HepG2 (cell line): ENCODE data around the gene GLRX5. TPM values are rescaled to one million over a fixed set of nuclear protein-coding genes. Genes with fewer than 3 reads are reported as not detected.

Source experiments
- ATF7-NPFF ChIP-seq: sonication (generic); formaldehyde crosslinking; IDR thresholded peaks from 2 replicates; pipeline ENCODE4 v1.8.1; 2023; ENCODE audit warnings: mild to moderate bottlenecking, low read depth, missing genetic modification reagents, moderate library complexity
- BRF2 ChIP-seq: sonication (generic); formaldehyde crosslinking; IDR thresholded peaks from 2 replicates; pipeline ENCODE4 v1.8.1; 2022; ENCODE audit warnings: mild to moderate bottlenecking, missing genetic modification reagents
- CSRNP2 ChIP-seq: sonication (generic); formaldehyde crosslinking; conservative IDR thresholded peaks from 2 replicates; pipeline ENCODE4 v1.8.0; 2022; ENCODE audit warnings: low read depth, missing genetic modification reagents
- ESRRA ChIP-seq: sonication (generic); formaldehyde crosslinking; IDR thresholded peaks from 2 replicates; pipeline ENCODE4 v1.5.1; 2020; ENCODE audit warnings: mild to moderate bottlenecking, low read depth, missing genetic modification reagents
- GFI1 ChIP-seq: sonication (generic); formaldehyde crosslinking; IDR thresholded peaks from 2 replicates; pipeline ENCODE4 v1.5.0; 2020; ENCODE audit warnings: missing genetic modification reagents, mild to moderate bottlenecking, borderline replicate concordance
- HINFP ChIP-seq: sonication (generic); formaldehyde crosslinking; IDR thresholded peaks from 2 replicates; pipeline ENCODE4 v1.4.0; 2020; ENCODE audit warnings: low read depth, mild to moderate bottlenecking, missing genetic modification reagents
- HOMEZ ChIP-seq: IDR thresholded peaks from 2 replicates; pipeline ENCODE4 v1.6.1; 2016; ENCODE audit warnings: low read depth
- IRF9 ChIP-seq: sonication (generic); formaldehyde crosslinking; IDR thresholded peaks from 2 replicates; pipeline ENCODE4 v1.8.0; 2022; ENCODE audit warnings: missing genetic modification reagents, mild to moderate bottlenecking, borderline replicate concordance
- KDM2A ChIP-seq: sonication (generic); formaldehyde crosslinking; IDR thresholded peaks from 2 replicates; pipeline ENCODE4 v1.4.0; 2020; ENCODE audit warnings: low read depth, missing genetic modification reagents, borderline replicate concordance
- KLF12 ChIP-seq: sonication (generic); formaldehyde crosslinking; IDR thresholded peaks from 2 replicates; pipeline ENCODE4 v1.4.0; 2020; ENCODE audit warnings: missing genetic modification reagents, borderline replicate concordance
- MXI1 ChIP-seq: IDR thresholded peaks from 3 replicates; pipeline ENCODE4 v1.6.1; 2012; ENCODE audit warnings: low read depth, low read length, inconsistent platforms, borderline replicate concordance
- NCOA2 ChIP-seq: sonication (generic); formaldehyde crosslinking; IDR thresholded peaks from 2 replicates; pipeline ENCODE4 v1.8.0; 2022; ENCODE audit warnings: inconsistent platforms
- NFE2L1 ChIP-seq: sonication (generic); formaldehyde crosslinking; IDR thresholded peaks from 2 replicates; pipeline ENCODE4 v1.4.0; 2020; ENCODE audit warnings: missing genetic modification reagents, mild to moderate bottlenecking, borderline replicate concordance
- RCOR2 ChIP-seq: IDR thresholded peaks from 2 replicates; pipeline ENCODE4 v1.6.1; 2016; ENCODE audit warnings: missing biosample characterization, missing genetic modification reagents
- SP5 ChIP-seq: IDR thresholded peaks from 2 replicates; pipeline ENCODE4 v1.6.1; 2016; ENCODE audit warnings: low read depth, borderline replicate concordance
- SRSF9 ChIP-seq: fragments of 200-400 bp; formaldehyde crosslinking; IDR thresholded peaks from 2 replicates; pipeline ENCODE4 v1.6.1; 2018; ENCODE audit warnings: borderline replicate concordance, mild to moderate bottlenecking, low read depth, low read length; ENCODE audit not compliant: insufficient read depth, poor library complexity, severe bottlenecking
- YEATS4 ChIP-seq: sonication (generic); formaldehyde crosslinking; IDR thresholded peaks from 2 replicates; pipeline ENCODE4 v1.4.0; 2020; ENCODE audit warnings: missing genetic modification reagents, borderline replicate concordance
- ZBTB7A ChIP-seq: sonication (generic); formaldehyde crosslinking; IDR thresholded peaks from 2 replicates; pipeline ENCODE4 v1.8.0; 2022; ENCODE audit warnings: mild to moderate bottlenecking, missing genetic modification reagents
- ZNF232 ChIP-seq: sonication (generic); formaldehyde crosslinking; IDR thresholded peaks from 2 replicates; pipeline ENCODE4 v1.4.0; 2020; ENCODE audit warnings: missing genetic modification reagents, borderline replicate concordance
- ZNF343 ChIP-seq: sonication (generic); formaldehyde crosslinking; IDR thresholded peaks from 2 replicates; pipeline ENCODE4 v1.4.0; 2020; ENCODE audit warnings: mild to moderate bottlenecking, missing genetic modification reagents
- ZNF724P ChIP-seq: sonication (generic); formaldehyde crosslinking; IDR thresholded peaks from 2 replicates; pipeline ENCODE4 v1.8.0; 2022; ENCODE audit warnings: missing genetic modification reagents, borderline replicate concordance
- ZNF839 ChIP-seq: sonication (generic); formaldehyde crosslinking; IDR thresholded peaks from 2 replicates; pipeline ENCODE4 v1.4.0; 2020; ENCODE audit warnings: missing genetic modification reagents, mild to moderate bottlenecking, borderline replicate concordance
- polyA plus RNA-seq, 8 experiments: library from polyadenylated mRNA; depleted of rRNA in 3 of 8; stranded (reverse) in 7 of 8; unstranded in 1 of 8; fragments of >200 nt; fragmentation: Illumina TruSeq in 4 of 8; extraction: Trizol in 4 of 8; gene quantifications; 2 replicates each; pipeline versions ENCODE4 v1.2.1 to v1.2.3, GENCODE V29; 2011 to 2016; ENCODE audit warnings: low read depth in 4 of 8, missing spikeins in 1 of 8, mixed read lengths in 1 of 8; ENCODE audit not compliant: insufficient read depth in 1 of 8
- total RNA-seq, 5 experiments: library from RNA; depleted of rRNA; stranded (reverse); fragments of >200 nt; fragmentation: Illumina TruSeq; extraction: Trizol; gene quantifications; 2 replicates each; pipeline ENCODE4 v1.2.3, GENCODE V29; 2016; ENCODE audit warnings: low read depth in 1 of 5

The GLRX5 gene
- total and polyA plus RNA-seq, 2 of the 13 experiments (the other 11 are each of a cell fraction or from before 2014, with no cell fraction given) = 122 to 146 TPM

- no peak for TF ChIP-seq RCOR2
- no peak for TF ChIP-seq HOMEZ (CRISPR knock-in tag)
- peak; percentile 26; the same call in 1 of the 2 replicates for TF ChIP-seq KDM2A
- TF ChIP-seq MXI1 = no peak
- no peak for TF ChIP-seq YEATS4
- TF ChIP-seq ATF7-NPFF = no peak
- no peak for TF ChIP-seq ZNF343 (CRISPR knock-in tag)
- TF ChIP-seq NFE2L1 (CRISPR knock-in tag) = no peak
- TF ChIP-seq ESRRA (CRISPR knock-in tag) = no peak
- TF ChIP-seq BRF2 (CRISPR knock-in tag) = no peak
- TF ChIP-seq NCOA2 (CRISPR knock-in tag) = no peak
- TF ChIP-seq SP5 (CRISPR knock-in tag) = peak; percentile 49
- no peak for TF ChIP-seq CSRNP2 (CRISPR knock-in tag)
- TF ChIP-seq ZBTB7A (CRISPR knock-in tag) = no peak
- no peak for TF ChIP-seq ZNF839 (CRISPR knock-in tag)
- TF ChIP-seq KLF12 = 0 out of 2 replicates have a peak, but pooled peaks have one; percentile 24
- TF ChIP-seq HINFP (CRISPR knock-in tag) = no peak
- TF ChIP-seq ZNF724P = no peak
- no peak for TF ChIP-seq ZNF232
- TF ChIP-seq GFI1 = no peak
- TF ChIP-seq IRF9 (CRISPR knock-in tag) = 0 out of 2 replicates have a peak, but pooled peaks have one; percentile 65
- no peak for TF ChIP-seq SRSF9
Measured at GRCh38 chr14:95516554-95517181, 18.2 kb upstream of the GLRX5 start, which contains the start of gene SYNE3 (continued).
